Esophagus muscularis mucosa (tissue), 4 donors: ENCODE measurements around the gene DOK4. TPM values are rescaled to one million over a fixed set of nuclear protein-coding genes. Genes with fewer than 3 reads are reported as not detected.

ENCODE experiments used
- DNase-seq: peaks from one replicate; pipeline ENCODE4 v3.0.0-alpha.2; 2017; ENCODE audit errors: extremely low spot score
- H3K27ac ChIP-seq, 4 donors: fragments of 200-600 bp; sonication (generic); replicated peaks in 1 of 4; 1 replicate in 3 of 4; 2 replicates in 1 of 4; pipeline ENCODE4 v1.5.1; 2016 to 2019; ENCODE audit warnings: mild to moderate bottlenecking in 1 of 4
- H3K27me3 ChIP-seq, 4 donors: fragments of 200-600 bp; sonication (generic); one replicate each; pipeline versions ENCODE4 v1.5.1 to v1.6.0; 2016 to 2019
- H3K36me3 ChIP-seq, 4 donors: fragments of 200-600 bp; sonication (generic); one replicate each; pipeline ENCODE4 v1.5.1; 2016 to 2019
- H3K4me1 ChIP-seq, 4 donors: fragments of 200-600 bp; sonication (generic); one replicate each; pipeline ENCODE4 v1.5.1; 2016 to 2019
- H3K4me3 ChIP-seq, 4 donors: fragments of 200-600 bp; sonication (generic); 1 replicate in 2 of 4; 2 replicates in 2 of 4; pipeline ENCODE4 v1.5.1; 2016 to 2019; ENCODE audit warnings: mild to moderate bottlenecking in 4 of 4, moderate library complexity in 1 of 4
- H3K9me3 ChIP-seq, 4 donors: fragments of 200-600 bp; sonication (generic); 1 replicate in 3 of 4; 2 replicates in 1 of 4; pipeline ENCODE4 v1.5.1; 2016 to 2019
- CTCF ChIP-seq, 3 experiments: fragments of 200-600 bp in 2 of 3; fragments of 450-650 bp in 1 of 3; sonication (generic) in 2 of 3; IDR thresholded peaks; one replicate each; pipeline ENCODE4 v1.5.1; 2017 to 2019; ENCODE audit warnings: antibody characterized with exemption in 3 of 3, mild to moderate bottlenecking in 2 of 3, moderate library complexity in 1 of 3
- EP300 ChIP-seq: sonication (generic); formaldehyde crosslinking; IDR thresholded peaks from one replicate; pipeline ENCODE4 v1.6.1; 2017; ENCODE audit warnings: antibody characterized with exemption
- POLR2A ChIP-seq: fragments of 450-650 bp; IDR thresholded peaks from one replicate; pipeline ENCODE4 v1.6.1; 2017; ENCODE audit warnings: antibody characterized with exemption, moderate library complexity, mild to moderate bottlenecking, low read depth
- POLR2AphosphoS5 ChIP-seq, 2 donors: sonication (generic); formaldehyde crosslinking; IDR thresholded peaks; one replicate each; pipeline ENCODE4 v1.6.1; 2017; ENCODE audit warnings: antibody characterized with exemption in 2 of 2
- WGBS: methylation state at CpG from one replicate; pipeline ENCODE4 v1.1.5; 2018; 5-methylcytosine and 5-hydroxymethylcytosine counted together
- intact Hi-C: fragments of 100-400 bp; cut with DNase I; formaldehyde crosslinking; loops from one replicate; pipeline ENCODE4 v1.15.1; 2023
- total RNA-seq, 4 donors: library from RNA; depleted of rRNA; stranded (reverse); fragments of >200 nt; gene quantifications; one replicate each; pipeline versions ENCODE4 v1.1.0 to v1.2.1, GENCODE V29; 2016

Gene DOK4
- total RNA-seq, 4 donors from 2014 or later = 14.5 to 36.7 (median 29.4) TPM

- peaks cover 4 to 8% (median 6%) of the 10 kb centered on the region in 4 donors for H3K4me1 ChIP-seq
- no peak overlapping the region for H3K27ac ChIP-seq
- WGBS = 83% methylated on average over 1 of the region's 4 CpGs
- H3K27me3 ChIP-seq = no peaks in the 10 kb centered on the region
- no peak overlapping the region for H3K4me3 ChIP-seq
- DNase-seq = no peak
- H3K36me3 ChIP-seq = peaks cover 7 to 79% (median 58%) of the 10 kb centered on the region in 4 donors
- TF ChIP-seq EP300 = no peak
- no peaks in the 10 kb centered on the region for H3K9me3 ChIP-seq
- intact Hi-C loops = no loop called here
These were observed 28.1 kb upstream of the DOK4 start for GRCh38 chr16:57514371-57514770.

GRCh38 chr16:57513371-57514102, 27.2 kb upstream of the DOK4 start:
- H3K4me3 ChIP-seq = no peak overlapping the region
- intact Hi-C loops = no loop called here
- H3K27ac ChIP-seq = no peak overlapping the region
- WGBS = 87% methylated on average over 14 of the region's 14 CpGs
- no peak for DNase-seq
- H3K9me3 ChIP-seq = no peaks in the 10 kb centered on the region
- no peak for TF ChIP-seq EP300
- TF ChIP-seq POLR2AphosphoS5 (IDR thresholded peaks at IDR 0.05) = no peak
- no peak for TF ChIP-seq CTCF (IDR thresholded peaks at IDR 0.05)
- TF ChIP-seq POLR2A = no peak
- peaks cover 4 to 8% (median 6%) of the 10 kb centered on the region in 4 donors for H3K4me1 ChIP-seq
- peaks cover 0 to 6% (median 0%) of the 10 kb centered on the region in 4 donors for H3K27me3 ChIP-seq
- peaks cover 7 to 72% (median 53%) of the 10 kb centered on the region in 4 donors for H3K36me3 ChIP-seq

- DNase-seq = no peak
- Histone ChIP-seq H3K4me3 (no peak overlapping the region), H3K27me3 (peaks cover 0 to 7% (median 0%) of the 10 kb centered on the region in 4 donors), H3K36me3 (peaks cover 0 to 61% (median 42%) of the 10 kb centered on the region in 4 donors), H3K27ac (no peak overlapping the region), H3K9me3 (no peaks in the 10 kb centered on the region), H3K4me1 (peaks cover 4 to 8% (median 6%) of the 10 kb centered on the region in 4 donors)
- 90% methylated on average over 22 of the region's 23 CpGs for WGBS
- intact Hi-C loops = no loop called here
- TF ChIP-seq EP300 (no peak), CTCF (IDR thresholded peaks at IDR 0.05) (no peak), POLR2AphosphoS5 (IDR thresholded peaks at IDR 0.05) (no peak), POLR2A (no peak)
These were observed 26.2 kb upstream of the DOK4 start for GRCh38 chr16:57512296-57513001.

- no peak overlapping the region for H3K27ac ChIP-seq
- H3K4me1 ChIP-seq = peaks cover 4 to 8% (median 6%) of the 10 kb centered on the region in 4 donors
- H3K4me3 ChIP-seq = no peak overlapping the region
- H3K9me3 ChIP-seq = no peaks in the 10 kb centered on the region
- TF ChIP-seq POLR2AphosphoS5 (IDR thresholded peaks at IDR 0.05) (no peak), POLR2A (no peak), EP300 (no peak), CTCF (IDR thresholded peaks at IDR 0.05) (no peak)
- peaks cover 0 to 7% (median 0%) of the 10 kb centered on the region in 4 donors for H3K27me3 ChIP-seq
- 55% methylated on average over 9 of the region's 10 CpGs for WGBS
- intact Hi-C loops = no loop called here
- no peak for DNase-seq
- peaks cover 0 to 39% (median 25%) of the 10 kb centered on the region in 4 donors for H3K36me3 ChIP-seq
These were observed 24.0 kb upstream of the DOK4 start for GRCh38 chr16:57510016-57510871.
